Stomach (tissue), 9 donors: ENCODE results near the gene SNAPIN. TPM values are rescaled to one million over a fixed set of nuclear protein-coding genes. Genes with fewer than 3 reads are reported as not detected.
A peak's percentile ranks its signal among the peaks of the same experiment; 100 is the strongest.

Experiments used
- DNase-seq, 2 donors: peaks; one replicate each; pipeline versions ENCODE4 v3.0.0 to v3.0.0-alpha.2; 2013 to 2019
- H3K27ac ChIP-seq, 5 donors: fragments of 200-600 bp in 4 of 5; sonication (generic) in 4 of 5; one replicate each; pipeline ENCODE4 v1.5.1; 2013 to 2019; ENCODE audit warnings: mild to moderate bottlenecking in 1 of 5, moderate library complexity in 1 of 5
- H3K27me3 ChIP-seq, 3 donors: fragments of 200-600 bp; sonication (generic); one replicate each; pipeline ENCODE4 v1.5.1; 2017 to 2019; ENCODE audit warnings: mixed run types in 1 of 3
- H3K36me3 ChIP-seq, 4 donors: fragments of 200-600 bp; sonication (generic); 1 replicate in 3 of 4; 2 replicates in 1 of 4; pipeline ENCODE4 v1.5.1; 2016 to 2019
- H3K4me1 ChIP-seq, 4 donors: fragments of 200-600 bp; sonication (generic); one replicate each; pipeline ENCODE4 v1.5.1; 2016 to 2019
- H3K4me3 ChIP-seq, 4 donors: fragments of 200-600 bp; sonication (generic) in 3 of 4; one replicate each; pipeline ENCODE4 v1.5.1; 2016 to 2019; ENCODE audit warnings: mild to moderate bottlenecking in 1 of 4
- H3K9me3 ChIP-seq, 4 donors: fragments of 200-600 bp; sonication (generic); one replicate each; pipeline ENCODE4 v1.5.1; 2016 to 2019
- CTCF ChIP-seq, 7 experiments: fragments of 450-650 bp in 4 of 7; fragments of 200-600 bp in 3 of 7; sonication (generic) in 3 of 7; IDR thresholded peaks; one replicate each; pipeline ENCODE4 v1.5.1; 2016 to 2019; ENCODE audit warnings: antibody characterized with exemption in 7 of 7, control low read depth in 2 of 7, mild to moderate bottlenecking in 1 of 7
- EP300 ChIP-seq: sonication (generic); formaldehyde crosslinking; IDR thresholded peaks from one replicate; pipeline ENCODE4 v1.6.1; 2017; ENCODE audit warnings: antibody characterized with exemption
- POLR2A ChIP-seq, 4 donors: fragments of 450-650 bp; IDR thresholded peaks; one replicate each; pipeline ENCODE4 v1.6.1; 2016; ENCODE audit warnings: antibody characterized with exemption in 4 of 4, control low read depth in 2 of 4, mild to moderate bottlenecking in 1 of 4, moderate library complexity in 1 of 4
- POLR2AphosphoS5 ChIP-seq, 3 donors: sonication (generic); formaldehyde crosslinking; IDR thresholded peaks; one replicate each; pipeline ENCODE4 v1.6.1; 2016; ENCODE audit warnings: antibody characterized with exemption in 3 of 3
- WGBS, 5 donors: extraction: QIAGEN DNeasy Blood & Tissue Kit in 3 of 5; methylation state at CpG; one replicate each; pipeline versions ENCODE4 v1.1.5 to v1.1.7; 2013 to 2018; 5-methylcytosine and 5-hydroxymethylcytosine counted together
- intact Hi-C: fragments of 100-400 bp; cut with DNase I; formaldehyde crosslinking; loops from one replicate; pipeline ENCODE4 v1.15.1; 2023; ENCODE audit warnings: low total_unique reads
- polyA plus RNA-seq, 3 donors: library from polyadenylated mRNA; stranded (reverse); fragments of 200-250 nt; gene quantifications; one replicate each; pipeline ENCODE4 v1.2.3, GENCODE V29; 2013
- total RNA-seq, 5 donors: library from RNA; depleted of rRNA; stranded (reverse); fragments of >200 nt; gene quantifications; one replicate each; pipeline versions ENCODE4 v1.1.0 to v1.2.3, GENCODE V29; 2014 to 2016
- donor health status: healthy with polysubstance abuse.
- donor health status: Bipolar disorder and iron deficiency.
- donor health status: healthy.

The SNAPIN gene
- total and polyA plus RNA-seq, 8 donors: 14.9 to 82.9 (median 29.4) TPM

DNA sequence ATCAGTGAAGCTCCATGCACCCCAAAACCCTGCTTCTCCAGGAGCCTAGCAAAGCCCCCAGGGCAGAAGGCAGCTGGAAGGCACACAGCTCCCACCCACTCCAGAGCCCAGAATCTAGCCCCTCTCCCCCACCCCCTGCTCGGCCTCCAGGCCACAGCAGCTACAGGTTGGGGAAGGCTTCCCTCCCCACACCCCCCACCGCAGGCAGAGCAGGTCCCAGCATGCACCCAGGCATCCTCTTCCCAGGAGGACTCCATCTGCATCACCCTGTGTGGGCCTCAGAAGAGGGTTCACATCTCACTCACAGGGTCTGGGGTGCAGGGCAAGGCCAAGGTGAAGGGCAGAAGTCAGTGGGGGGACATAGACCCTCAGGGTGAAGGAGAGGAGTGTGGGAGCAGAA is 43.1 kb upstream of the SNAPIN start:
- Histone ChIP-seq H3K27ac (peak overlapping the region; percentile 48 to 89 (median 66)), H3K36me3 (peaks cover 0 to 24% (median 8%) of the 10 kb centered on the region in 4 donors), H3K9me3 (no peaks in the 10 kb centered on the region), H3K4me1 (peaks cover 39 to 71% (median 56%) of the 10 kb centered on the region in 4 donors), H3K27me3 (no peaks in the 10 kb centered on the region), H3K4me3 (peak overlapping the region; percentile 3 to 43 (median 18))
- no peak for DNase-seq
- 70 to 93% (median 78%) methylated on average over 2 of the region's 2 CpGs for whole genome bisulfite sequencing, 5 donors
- no peak for TF ChIP-seq CTCF (IDR thresholded peaks at IDR 0.05)
- no peak for TF ChIP-seq POLR2A (IDR thresholded peaks at IDR 0.05)
- TF ChIP-seq POLR2AphosphoS5 (IDR thresholded peaks at IDR 0.05): no peak
- no peak for TF ChIP-seq EP300
- intact Hi-C loops: no loop called here

- peak; percentile 92 to 94 for DNase-seq
- intact Hi-C loops: no loop called here
- Histone ChIP-seq H3K27me3 (no peaks in the 10 kb centered on the region), H3K4me1 (peaks cover 29 to 61% (median 47%) of the 10 kb centered on the region in 4 donors), H3K36me3 (peaks cover 0 to 24% (median 10%) of the 10 kb centered on the region in 4 donors), H3K4me3 (peak within 1 kb of the TSS; percentile 3 to 43 (median 18)), H3K27ac (peak within 1 kb of the TSS; percentile 48 to 89 (median 66)), H3K9me3 (no peaks in the 10 kb centered on the region)
- WGBS, 5 donors: 23 to 55% (median 38%) methylated on average over 9 to 10 of the region's 10 CpGs
- TF ChIP-seq POLR2AphosphoS5 (IDR thresholded peaks at IDR 0.05) (peak in 1 of 3 donors; percentile 67), CTCF (IDR thresholded peaks at IDR 0.05) (no peak)
These were observed 42.2 kb upstream of the SNAPIN start, which contains the start of gene S100A14 for GRCh38 chr1:153616144-153616916. TSS of gene S100A14 (minus strand) at chr1:153616325. CDS start at chr1:153615858, 467 bp downstream.

DNA sequence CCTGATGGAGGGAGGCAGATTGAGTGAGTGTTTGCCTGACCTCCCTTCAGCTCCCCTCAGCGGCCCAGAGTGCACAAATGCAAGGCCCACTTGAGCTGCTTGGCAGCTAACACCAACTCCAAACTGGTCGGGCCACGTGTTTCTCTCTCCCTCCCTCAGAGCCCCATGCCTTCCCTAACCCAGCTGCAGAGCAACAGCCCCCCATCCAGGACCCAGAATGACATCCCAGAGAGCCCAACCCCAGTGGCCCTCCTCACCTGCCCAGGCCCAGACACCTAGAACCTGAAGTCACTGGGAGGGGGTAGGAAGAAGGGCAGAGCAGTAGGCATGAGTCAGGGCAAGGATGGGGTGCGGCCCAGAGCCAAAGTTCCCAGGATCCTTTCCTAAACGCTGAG is 41.6 kb upstream of the SNAPIN start:
- intact Hi-C loops: no loop called here
- Histone ChIP-seq H3K4me3 (no peak overlapping the region), H3K9me3 (no peaks in the 10 kb centered on the region), H3K27me3 (no peaks in the 10 kb centered on the region), H3K4me1 (peaks cover 28 to 56% (median 42%) of the 10 kb centered on the region in 4 donors), H3K27ac (peak overlapping the region; percentile 46 to 89 (median 66)), H3K36me3 (peaks cover 0 to 26% (median 10%) of the 10 kb centered on the region in 4 donors)
- no peak for DNase-seq
- 37 to 58% (median 47%) methylated on average over 3 to 5 of the region's 5 CpGs for WGBS, 5 donors
- TF ChIP-seq POLR2A (IDR thresholded peaks at IDR 0.05): no peak
- TF ChIP-seq POLR2AphosphoS5 (IDR thresholded peaks at IDR 0.05): no peak
- TF ChIP-seq CTCF (IDR thresholded peaks at IDR 0.05): no peak
- no peak for TF ChIP-seq EP300

GRCh38 chr1:153617663-153618062 is 40.8 kb upstream of the SNAPIN start:
- no peak overlapping the region for H3K4me3 ChIP-seq
- no peaks in the 10 kb centered on the region for H3K9me3 ChIP-seq
- intact Hi-C loops: no loop called here
- peaks cover 28 to 53% (median 42%) of the 10 kb centered on the region in 4 donors for H3K4me1 ChIP-seq
- TF ChIP-seq POLR2AphosphoS5 (IDR thresholded peaks at IDR 0.05) (peak in 1 of 3 donors; percentile 31), CTCF (IDR thresholded peaks at IDR 0.05) (peak in 5 of 7 experiments; percentile 18 to 81 (median 59)), POLR2A (IDR thresholded peaks at IDR 0.05) (no peak)
- H3K27ac ChIP-seq: peak overlapping the region in 4 of 5 donors; percentile 46 to 89 (median 67)
- peak; percentile 85 to 91 for DNase-seq
- 3 to 53% (median 32%) methylated on average over 4 to 6 of the region's 6 CpGs for WGBS, 5 donors
- peaks cover 0 to 34% (median 13%) of the 10 kb centered on the region in 4 donors for H3K36me3 ChIP-seq
- H3K27me3 ChIP-seq: no peaks in the 10 kb centered on the region
